Measurements from ENCODE around the gene ZNF565.

GRCh38 chr19:36196249-36196648 is 18.2 kb downstream of the ZNF565 start:
- TF ChIP-seq RAD21 (IDR thresholded peaks at IDR 0.05; ENCODE audit: insufficient read depth, low read depth, low read length) = no peak
- TF ChIP-seq CTCF (IDR thresholded peaks at IDR 0.05 in 2 of 3, conservative IDR thresholded peaks at IDR 0.05 in 1 of 3; ENCODE audit: control insufficient read depth in 2 of 3, extremely low read depth in 1 of 3, insufficient read depth in 1 of 3, low read depth in 3 of 3, low read length in 3 of 3) = no peak
- TF ChIP-seq ATF2 (IDR thresholded peaks at IDR 0.05; ENCODE audit: low read length) = no peak
- no peak for TF ChIP-seq FOS (IDR thresholded peaks at IDR 0.05; ENCODE audit: borderline replicate concordance, extremely low read depth, insufficient read length)
- TF ChIP-seq HDAC6 (IDR thresholded peaks at IDR 0.05; ENCODE audit: unreplicated experiment) = no peak
- TF ChIP-seq TCF3 (IDR thresholded peaks at IDR 0.05; ENCODE audit: borderline replicate concordance, insufficient read depth, low read depth, low read length) = no peak
- no peak for TF ChIP-seq YY1 (IDR thresholded peaks at IDR 0.05; ENCODE audit: low read depth, low read length)
